ENCODE data around the gene SH3BP1. TPM values are rescaled to one million over a fixed set of nuclear protein-coding genes. Genes with fewer than 3 reads are reported as not detected.

SH3BP1 gene
- total and polyA plus RNA-seq, 2 of the 13 experiments (the other 11 are each of a cell fraction or from before 2014, with no cell fraction given), result 8.4 to 18.5 TPM

GRCh38 chr22:37659066-37659896, 19.8 kb downstream of the SH3BP1 start (continued):
- no peak for TF ChIP-seq ZNF646 (CRISPR knock-in tag; IDR thresholded peaks at IDR 0.05)
- TF ChIP-seq MTA1 (CRISPR knock-in tag; IDR thresholded peaks at IDR 0.05; ENCODE audit: borderline replicate concordance), result peak; percentile 76; the same call in 1 of the 2 replicates
- TF ChIP-seq NCOR1 (IDR thresholded peaks at IDR 0.05; ENCODE audit: borderline replicate concordance, low read length), result peak; percentile 97
- no peak for TF ChIP-seq MAFK (conservative IDR thresholded peaks at IDR 0.05 in 1 of 2, IDR thresholded peaks at IDR 0.05 in 1 of 2; ENCODE audit: low read length in 2 of 2)
- TF ChIP-seq TEAD3 (CRISPR knock-in tag; optimal IDR thresholded peaks at IDR 0.05; ENCODE audit: borderline replicate concordance), result peak; percentile 13
- TF ChIP-seq ZNF207 (IDR thresholded peaks at IDR 0.05; ENCODE audit: borderline replicate concordance), result no peak
- TF ChIP-seq NFYB (CRISPR knock-in tag; IDR thresholded peaks at IDR 0.05), result no peak
- TF ChIP-seq ZNF557 (CRISPR knock-in tag; IDR thresholded peaks at IDR 0.05), result no peak
- peak; percentile 71; the same call in 1 of the 2 replicates for TF ChIP-seq ZNF782 (CRISPR knock-in tag; IDR thresholded peaks at IDR 0.05; ENCODE audit: borderline replicate concordance)
- no peak for TF ChIP-seq SKIL (CRISPR knock-in tag; IDR thresholded peaks at IDR 0.05; ENCODE audit: borderline replicate concordance)
- peak; percentile 46; the same call in 1 of the 2 replicates for TF ChIP-seq ZC3H4 (CRISPR knock-in tag; IDR thresholded peaks at IDR 0.05; ENCODE audit: borderline replicate concordance)
- TF ChIP-seq ZNF788 (CRISPR knock-in tag; IDR thresholded peaks at IDR 0.05; ENCODE audit: borderline replicate concordance), result peak; percentile 87
- TF ChIP-seq ZNF850 (CRISPR knock-in tag; conservative IDR thresholded peaks at IDR 0.05), result no peak
- TF ChIP-seq NFYC (CRISPR knock-in tag; IDR thresholded peaks at IDR 0.05), result 0 out of 2 replicates have a peak, but pooled peaks have one; percentile 16
- TF ChIP-seq FOXA3 (CRISPR knock-in tag; IDR thresholded peaks at IDR 0.05), result peak; percentile 69
- TF ChIP-seq, protein P1, sequence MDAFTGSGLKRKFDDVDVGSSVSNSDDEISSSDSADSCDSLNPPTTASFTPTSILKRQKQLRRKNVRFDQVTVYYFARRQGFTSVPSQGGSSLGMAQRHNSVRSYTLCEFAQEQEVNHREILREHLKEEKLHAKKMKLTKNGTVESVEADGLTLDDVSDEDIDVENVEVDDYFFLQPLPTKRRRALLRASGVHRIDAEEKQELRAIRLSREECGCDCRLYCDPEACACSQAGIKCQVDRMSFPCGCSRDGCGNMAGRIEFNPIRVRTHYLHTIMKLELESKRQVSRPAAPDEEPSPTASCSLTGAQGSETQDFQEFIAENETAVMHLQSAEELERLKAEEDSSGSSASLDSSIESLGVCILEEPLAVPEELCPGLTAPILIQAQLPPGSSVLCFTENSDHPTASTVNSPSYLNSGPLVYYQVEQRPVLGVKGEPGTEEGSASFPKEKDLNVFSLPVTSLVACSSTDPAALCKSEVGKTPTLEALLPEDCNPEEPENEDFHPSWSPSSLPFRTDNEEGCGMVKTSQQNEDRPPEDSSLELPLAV (CRISPR knock-in tag; conservative IDR thresholded peaks at IDR 0.05; ENCODE audit: low read depth), result no peak

All from HepG2 (cell line).